Sigmoid colon (tissue), 4 donors: ENCODE data around the gene PHKB.
"Not testable (repeated sequence)": the region's sequence is repeated elsewhere in the genome, so short reads cannot be mapped to it uniquely, and the experiment has no call there.

Experiments
- CTCF ChIP-seq, 4 experiments: fragments of 450-650 bp in 3 of 4; fragments of 200-600 bp in 1 of 4; IDR thresholded peaks; one replicate each; pipeline ENCODE4 v1.5.1; 2016 to 2019; ENCODE audit warnings: antibody characterized with exemption in 4 of 4, mild to moderate bottlenecking in 3 of 4, moderate library complexity in 2 of 4
- POLR2A ChIP-seq, 2 donors: fragments of 450-650 bp; IDR thresholded peaks; one replicate each; pipeline ENCODE4 v1.6.1; 2016; ENCODE audit warnings: antibody characterized with exemption in 2 of 2, mild to moderate bottlenecking in 2 of 2, moderate library complexity in 2 of 2
- POLR2AphosphoS5 ChIP-seq, 4 donors: sonication (generic); formaldehyde crosslinking; IDR thresholded peaks; one replicate each; pipeline ENCODE4 v1.6.1; 2017; ENCODE audit warnings: antibody characterized with exemption in 4 of 4

GRCh38 chr16:47681571-47681970 is 220.4 kb downstream of the PHKB start:
- not testable (repeated sequence) for TF ChIP-seq CTCF, POLR2A, POLR2AphosphoS5 (IDR thresholded peaks at IDR 0.05)
